NCI-H1092 (cell line): ENCODE measurements around the gene MRPL28.
"Not testable (repeated sequence)": the region's sequence is repeated elsewhere in the genome, so short reads cannot be mapped to it uniquely, and the experiment has no call there.

Experiments used
- DNase-seq: peaks from one replicate; lab custom pipeline; 2025; lab: John Stamatoyannopoulos, UW

The MRPL28 gene

GRCh38 chr16:359871-360697, 10.3 kb downstream of the MRPL28 start:
- no peak for DNase-seq

GRCh38 chr16:359067-359763, 11.1 kb downstream of the MRPL28 start:
- DNase-seq: no peak

- no peak for DNase-seq
Measured at GRCh38 chr16:356741-357140, 13.6 kb downstream of the MRPL28 start.

GRCh38 chr16:354971-355461, 15.3 kb downstream of the MRPL28 start:
- no peak for DNase-seq

- DNase-seq: no peak
Measured at GRCh38 chr16:354291-354881, 16.0 kb downstream of the MRPL28 start.

- no peak for DNase-seq
Measured at GRCh38 chr16:353404-354290, 16.7 kb downstream of the MRPL28 start.

GRCh38 chr16:352547-353403, 17.6 kb downstream of the MRPL28 start, which contains the start of gene AXIN1:
Gene AXIN1, minus strand, starts transcription at chr16:352723. Its CDS starts 5,698 bp downstream, at chr16:347025.
- peak; percentile 97 for DNase-seq

- no peak for DNase-seq
Measured at GRCh38 chr16:351804-352520, 18.4 kb downstream of the MRPL28 start.

- no peak for DNase-seq
Measured at GRCh38 chr16:350203-350602, 20.1 kb downstream of the MRPL28 start.

GRCh38 chr16:349211-349610, 21.1 kb downstream of the MRPL28 start:
- no peak for DNase-seq

GRCh38 chr16:348495-348894, 21.8 kb downstream of the MRPL28 start:
- not testable (repeated sequence) for DNase-seq

- no peak for DNase-seq
Measured at GRCh38 chr16:347203-347602, 23.1 kb downstream of the MRPL28 start.

GRCh38 chr16:346587-346986, 23.8 kb downstream of the MRPL28 start:
- DNase-seq: no peak

- no peak for DNase-seq
Measured at GRCh38 chr16:345772-346171, 24.6 kb downstream of the MRPL28 start.

- no peak for DNase-seq
Measured at GRCh38 chr16:342455-343213, 27.7 kb downstream of the MRPL28 start.

- DNase-seq: not testable (repeated sequence)
Measured at GRCh38 chr16:341974-342336, 28.4 kb downstream of the MRPL28 start.

GRCh38 chr16:341095-341973, 29.0 kb downstream of the MRPL28 start:
- not testable (repeated sequence) for DNase-seq

- DNase-seq: no peak
Measured at GRCh38 chr16:340370-341091, 29.8 kb downstream of the MRPL28 start.
